H9 (cell line): ENCODE results near the gene CLTCL1. TPM values are rescaled to one million over a fixed set of nuclear protein-coding genes. Genes with fewer than 3 reads are reported as not detected.

Experiments used
- DNase-seq: peaks from one replicate; pipeline ENCODE4 v3.0.0-alpha.2; 2017
- H2AFZ ChIP-seq: one replicate; pipeline ENCODE4 v1.6.1; 2013; ENCODE audit warnings: mild to moderate bottlenecking, low read length, control low read depth, moderate library complexity
- H2AK5ac ChIP-seq: 2 replicates; pipeline ENCODE4 v1.6.1; 2013; ENCODE audit warnings: low read length, control low read depth, mixed read lengths; ENCODE audit not compliant: insufficient read length
- H2BK120ac ChIP-seq: one replicate; pipeline ENCODE4 v1.6.1; 2013; ENCODE audit warnings: low read depth, mild to moderate bottlenecking, low read length, control low read depth, inconsistent platforms; ENCODE audit not compliant: poor library complexity, severe bottlenecking
- H2BK12ac ChIP-seq: 2 replicates; pipeline ENCODE4 v1.6.1; 2013; ENCODE audit warnings: low read length, control low read depth, mixed read lengths, low read depth; ENCODE audit not compliant: insufficient read length
- H2BK15ac ChIP-seq: 2 replicates; pipeline ENCODE4 v1.6.1; 2013; ENCODE audit warnings: low read depth, low read length, control low read depth
- H2BK20ac ChIP-seq: one replicate; pipeline ENCODE4 v1.6.1; 2013; ENCODE audit warnings: low read depth, mild to moderate bottlenecking, low read length, control low read depth, inconsistent platforms; ENCODE audit not compliant: poor library complexity, severe bottlenecking
- H2BK5ac ChIP-seq: 2 replicates; pipeline ENCODE4 v1.6.1; 2013; ENCODE audit warnings: low read length, control low read depth, mixed read lengths; ENCODE audit not compliant: insufficient read length
- H3K14ac ChIP-seq: 2 replicates; pipeline ENCODE4 v1.6.1; 2013; ENCODE audit warnings: low read length, control low read depth; ENCODE audit not compliant: insufficient read depth
- H3K18ac ChIP-seq: 2 replicates; pipeline ENCODE4 v1.6.1; 2013; ENCODE audit warnings: low read depth, mild to moderate bottlenecking, mixed read lengths, low read length, control low read depth; ENCODE audit not compliant: insufficient read length
- H3K23ac ChIP-seq: 2 replicates; pipeline ENCODE4 v1.6.1; 2013; ENCODE audit warnings: low read length, control low read depth, mixed read lengths, low read depth; ENCODE audit not compliant: insufficient read length
- H3K23me2 ChIP-seq: 2 replicates; pipeline ENCODE4 v1.6.1; 2013; ENCODE audit warnings: low read depth, mild to moderate bottlenecking, mixed read lengths, low read length, control low read depth; ENCODE audit not compliant: insufficient read length, poor library complexity, severe bottlenecking
- H3K27ac ChIP-seq: 2 replicates; pipeline ENCODE4 v1.5.1; 2013; ENCODE audit warnings: low read length, control low read depth, mixed read lengths, low read depth; ENCODE audit not compliant: insufficient read length
- H3K27me3 ChIP-seq: 2 replicates; pipeline ENCODE4 v1.6.1; 2013; ENCODE audit warnings: low read length, control low read depth, inconsistent platforms; ENCODE audit not compliant: insufficient read depth
- H3K4ac ChIP-seq: 2 replicates; pipeline ENCODE4 v1.6.1; 2013; ENCODE audit warnings: low read depth, mild to moderate bottlenecking, control low read depth, inconsistent platforms, low read length, moderate library complexity
- H3K4me1 ChIP-seq: 2 replicates; pipeline ENCODE4 v1.6.1; 2013; ENCODE audit warnings: low read length, control low read depth, inconsistent platforms; ENCODE audit not compliant: insufficient read depth
- H3K4me2 ChIP-seq: 2 replicates; pipeline ENCODE4 v1.6.1; 2013; ENCODE audit warnings: low read length, control low read depth, mixed read lengths; ENCODE audit not compliant: insufficient read length, insufficient read depth
- H3K56ac ChIP-seq: 2 replicates; pipeline ENCODE4 v1.6.1; 2013; ENCODE audit warnings: low read depth, mild to moderate bottlenecking, mixed read lengths, low read length, control low read depth; ENCODE audit not compliant: insufficient read length
- H3K79me1 ChIP-seq: 2 replicates; pipeline ENCODE4 v1.6.1; 2013; ENCODE audit warnings: low read depth, mild to moderate bottlenecking, moderate library complexity, low read length, control low read depth, inconsistent platforms; ENCODE audit not compliant: insufficient read depth, poor library complexity, severe bottlenecking
- H3K79me2 ChIP-seq: 2 replicates; pipeline ENCODE4 v1.6.1; 2013; ENCODE audit warnings: low read length, control low read depth, inconsistent platforms; ENCODE audit not compliant: insufficient read depth
- H3K9ac ChIP-seq: 2 replicates; pipeline ENCODE4 v1.6.1; 2013; ENCODE audit warnings: low read length, control low read depth, mixed read lengths; ENCODE audit not compliant: insufficient read length; ENCODE audit errors: extremely low read depth
- H3K9me3 ChIP-seq: one replicate; pipeline ENCODE4 v1.6.1; 2013; ENCODE audit warnings: low read depth, low read length, inconsistent platforms; ENCODE audit not compliant: control insufficient read depth
- H3T11ph ChIP-seq: one replicate; pipeline ENCODE4 v1.6.1; 2013; ENCODE audit warnings: mild to moderate bottlenecking, low read length, control low read depth, inconsistent platforms
- H4K20me1 ChIP-seq: one replicate; pipeline ENCODE4 v1.6.1; 2013; ENCODE audit not compliant: control insufficient read depth, insufficient read length, insufficient read depth
- H4K5ac ChIP-seq: 2 replicates; pipeline ENCODE4 v1.6.1; 2013; ENCODE audit warnings: low read depth, mild to moderate bottlenecking, mixed read lengths, low read length, control low read depth; ENCODE audit not compliant: insufficient read length
- H4K8ac ChIP-seq: replicated peaks from 2 replicates; pipeline ENCODE4 v1.6.1; 2013; ENCODE audit warnings: low read length, control low read depth, mixed read lengths, low read depth; ENCODE audit not compliant: insufficient read length
- H4K91ac ChIP-seq: 2 replicates; pipeline ENCODE4 v1.6.1; 2013; ENCODE audit warnings: low read depth, mild to moderate bottlenecking, moderate library complexity, mixed read lengths, low read length, control low read depth; ENCODE audit not compliant: insufficient read length
- H3K27ac Mint-ChIP-seq, 3 experiments: 2 replicates in 2 of 3; 3 replicates in 1 of 3; pipeline ENCODE4 v1.8.0; 2020 to 2021; ENCODE audit warnings: mixed read lengths in 3 of 3, mild to moderate bottlenecking in 1 of 3, moderate library complexity in 1 of 3
- H3K27me3 Mint-ChIP-seq: 2 replicates; pipeline ENCODE4 v1.8.0; 2021; ENCODE audit warnings: low read depth, mild to moderate bottlenecking, moderate library complexity, mixed read lengths
- H3K36me3 Mint-ChIP-seq, 3 experiments: 2 replicates in 2 of 3; 3 replicates in 1 of 3; pipeline ENCODE4 v1.8.0; 2020 to 2021; ENCODE audit warnings: low read depth in 3 of 3, mixed read lengths in 3 of 3; ENCODE audit not compliant: insufficient read depth in 1 of 3
- H3K4me1 Mint-ChIP-seq, 2 experiments: 2 replicates each; pipeline ENCODE4 v1.8.0; 2020; ENCODE audit warnings: mixed read lengths in 2 of 2
- H3K4me3 Mint-ChIP-seq, 2 experiments: 2 replicates in 1 of 2; 3 replicates in 1 of 2; pipeline ENCODE4 v1.8.0; 2020 to 2021; ENCODE audit warnings: mild to moderate bottlenecking in 2 of 2, mixed read lengths in 2 of 2, moderate library complexity in 1 of 2
- H3K9me3 Mint-ChIP-seq, 2 experiments: 2 replicates in 1 of 2; 3 replicates in 1 of 2; pipeline ENCODE4 v1.8.0; 2020; ENCODE audit warnings: mild to moderate bottlenecking in 2 of 2, mixed read lengths in 2 of 2, moderate library complexity in 1 of 2
- WGBS: extraction: QIAGEN DNeasy Blood & Tissue Kit; methylation state at CpG from one replicate; pipeline ENCODE4 v1.1.7; 2013; ENCODE audit warnings: missing lambda C conversion rate, low lambda C conversion rate, mixed read lengths; ENCODE audit not compliant: insufficient read length; ENCODE audit errors: extremely low coverage; 5-methylcytosine and 5-hydroxymethylcytosine counted together
- total RNA-seq: library from RNA; stranded (reverse); gene quantifications from 2 replicates; pipeline ENCODE4 v1.2.1, GENCODE V29; 2021
- TF ChIP-seq, protein P1 (sequence below): fragments of 200-600 bp; sonication (generic); conservative IDR thresholded peaks from 3 replicates; pipeline ENCODE4 v1.8.0; 2021; ENCODE audit warnings: antibody characterized with exemption, mild to moderate bottlenecking

The CLTCL1 gene
- total RNA-seq, 1 experiment from 2014 or later: 11.1 TPM

DNA sequence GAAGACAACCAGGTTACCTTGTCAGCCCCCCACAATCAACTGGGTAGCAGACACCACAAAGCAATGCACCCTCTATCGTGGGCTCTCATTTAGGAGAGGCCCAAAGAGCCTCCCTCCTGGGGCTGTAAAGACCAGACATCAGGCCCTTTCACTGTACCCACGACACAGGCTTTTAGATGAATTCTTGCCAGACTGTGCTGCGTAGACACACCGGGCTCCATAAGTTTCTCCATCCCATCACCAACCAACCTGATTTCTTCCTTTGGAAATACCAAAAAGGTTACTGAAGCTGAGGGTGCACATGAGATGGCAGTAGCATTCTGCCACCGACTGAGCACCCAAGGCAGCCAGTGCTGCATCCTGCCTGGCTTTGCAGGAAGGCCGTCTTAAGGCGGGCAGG lies 66.5 kb downstream of the CLTCL1 start:
- DNase-seq: no peak
- Histone ChIP-seq H3K56ac (no peak overlapping the region), H2AFZ (no peak overlapping the region), H2AK5ac (no peak overlapping the region), H2BK12ac (no peak overlapping the region), H4K91ac (no peak overlapping the region), H3K79me2 (no peaks in the 10 kb centered on the region), H2BK20ac (no peak overlapping the region), H3K4ac (no peak overlapping the region), H2BK5ac (no peak overlapping the region), H2BK15ac (no peak overlapping the region), H3K4me1 (no peaks in the 10 kb centered on the region), H3K18ac (no peak overlapping the region), H3K9ac (no peak overlapping the region), H3K23ac (no peak overlapping the region), H3K9me3 (no peaks in the 10 kb centered on the region), H3K27me3 (no peaks in the 10 kb centered on the region), H3T11ph (no peak overlapping the region), H2BK120ac (no peak overlapping the region), H3K79me1 (no peaks in the 10 kb centered on the region), H4K5ac (no peak overlapping the region), H4K20me1 (no peaks in the 10 kb centered on the region), H3K14ac (no peak overlapping the region), H3K23me2 (no peaks in the 10 kb centered on the region), H3K4me2 (no peak overlapping the region), H4K8ac (no peak overlapping the region), H3K27ac (no peak overlapping the region)
- no CpG with 5 or more reads among the region's 7 CpGs for WGBS
- H3K27me3 Mint-ChIP-seq: no peaks in the 10 kb centered on the region
- peak overlapping the region in 1 of 3 experiments; percentile 35; a peak in 1 of 7 replicates for H3K27ac Mint-ChIP-seq
- H3K9me3 Mint-ChIP-seq: no peaks in the 10 kb centered on the region
- TF ChIP-seq, protein P1, sequence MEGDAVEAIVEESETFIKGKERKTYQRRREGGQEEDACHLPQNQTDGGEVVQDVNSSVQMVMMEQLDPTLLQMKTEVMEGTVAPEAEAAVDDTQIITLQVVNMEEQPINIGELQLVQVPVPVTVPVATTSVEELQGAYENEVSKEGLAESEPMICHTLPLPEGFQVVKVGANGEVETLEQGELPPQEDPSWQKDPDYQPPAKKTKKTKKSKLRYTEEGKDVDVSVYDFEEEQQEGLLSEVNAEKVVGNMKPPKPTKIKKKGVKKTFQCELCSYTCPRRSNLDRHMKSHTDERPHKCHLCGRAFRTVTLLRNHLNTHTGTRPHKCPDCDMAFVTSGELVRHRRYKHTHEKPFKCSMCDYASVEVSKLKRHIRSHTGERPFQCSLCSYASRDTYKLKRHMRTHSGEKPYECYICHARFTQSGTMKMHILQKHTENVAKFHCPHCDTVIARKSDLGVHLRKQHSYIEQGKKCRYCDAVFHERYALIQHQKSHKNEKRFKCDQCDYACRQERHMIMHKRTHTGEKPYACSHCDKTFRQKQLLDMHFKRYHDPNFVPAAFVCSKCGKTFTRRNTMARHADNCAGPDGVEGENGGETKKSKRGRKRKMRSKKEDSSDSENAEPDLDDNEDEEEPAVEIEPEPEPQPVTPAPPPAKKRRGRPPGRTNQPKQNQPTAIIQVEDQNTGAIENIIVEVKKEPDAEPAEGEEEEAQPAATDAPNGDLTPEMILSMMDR: no peak
- no peak overlapping the region for H3K4me3 Mint-ChIP-seq
- peaks cover 0 to 4% of the 10 kb centered on the region in 2 experiments; a peak in 1 of 4 replicates for H3K4me1 Mint-ChIP-seq
- peaks cover 30 to 67% (median 65%) of the 10 kb centered on the region in 3 experiments for H3K36me3 Mint-ChIP-seq
